Neural crest cell (in vitro differentiated cells): ENCODE results near the gene KISS1R. TPM values are rescaled to one million over a fixed set of nuclear protein-coding genes. Genes with fewer than 3 reads are reported as not detected.

Experiments used
- DNase-seq: peaks from one replicate; pipeline ENCODE4 v3.0.0; 2021; ENCODE audit warnings: low read depth, mixed read lengths, low spot score
- H3K27ac Mint-ChIP-seq: one replicate; pipeline ENCODE4 v1.8.0; 2021; ENCODE audit warnings: mild to moderate bottlenecking, mixed read lengths; ENCODE audit not compliant: unreplicated experiment
- H3K27me3 Mint-ChIP-seq: 2 replicates; pipeline ENCODE4 v1.8.0; 2021; ENCODE audit warnings: low read depth, mild to moderate bottlenecking, mixed read lengths
- H3K36me3 Mint-ChIP-seq: 2 replicates; pipeline ENCODE4 v1.8.0; 2021; ENCODE audit warnings: low read depth, mild to moderate bottlenecking, mixed read lengths
- H3K4me1 Mint-ChIP-seq: 2 replicates; pipeline ENCODE4 v1.8.0; 2021; ENCODE audit warnings: mixed read lengths
- H3K4me3 Mint-ChIP-seq: one replicate; pipeline ENCODE4 v1.8.0; 2021; ENCODE audit warnings: mild to moderate bottlenecking, mixed read lengths
- H3K9me3 Mint-ChIP-seq: 2 replicates; pipeline ENCODE4 v1.8.0; 2021; ENCODE audit warnings: mixed read lengths
- CTCF ChIP-seq: fragments of 200-600 bp; sonication (generic); conservative IDR thresholded peaks from 2 replicates; pipeline ENCODE4 v1.5.0; 2021; ENCODE audit warnings: antibody characterized with exemption, mild to moderate bottlenecking
- total RNA-seq: library from RNA; stranded (reverse); gene quantifications from 2 replicates; pipeline ENCODE4 v1.2.1, GENCODE V29; 2021

The KISS1R gene
- total RNA-seq, 1 donor from 2014 or later: 2.4 TPM

GRCh38 chr19:904545-904944, 12.6 kb upstream of the KISS1R start:
- Mint-ChIP-seq H3K9me3 (no peaks in the 10 kb centered on the region), H3K27me3 (no peaks in the 10 kb centered on the region), H3K4me1 (no peaks in the 10 kb centered on the region), H3K27ac (no peak overlapping the region), H3K4me3 (no peak overlapping the region), H3K36me3 (no peaks in the 10 kb centered on the region)
- no peak for DNase-seq
- no peak for TF ChIP-seq CTCF

- DNase-seq: no peak
- Mint-ChIP-seq H3K4me3 (no peak overlapping the region), H3K27ac (no peak overlapping the region), H3K36me3 (no peaks in the 10 kb centered on the region), H3K9me3 (no peaks in the 10 kb centered on the region), H3K27me3 (no peaks in the 10 kb centered on the region), H3K4me1 (no peaks in the 10 kb centered on the region)
- TF ChIP-seq CTCF: no peak
Observed at GRCh38 chr19:906480-906879, 10.7 kb upstream of the KISS1R start.

GRCh38 chr19:907183-907853, 9.8 kb upstream of the KISS1R start:
- no peak overlapping the region for H3K27ac Mint-ChIP-seq
- H3K4me1 Mint-ChIP-seq: no peaks in the 10 kb centered on the region
- H3K9me3 Mint-ChIP-seq: no peaks in the 10 kb centered on the region
- DNase-seq: no peak
- no peak overlapping the region for H3K4me3 Mint-ChIP-seq
- no peak for TF ChIP-seq CTCF
- H3K27me3 Mint-ChIP-seq: no peaks in the 10 kb centered on the region
- H3K36me3 Mint-ChIP-seq: no peaks in the 10 kb centered on the region

- Mint-ChIP-seq H3K36me3 (no peaks in the 10 kb centered on the region), H3K4me1 (no peaks in the 10 kb centered on the region), H3K9me3 (no peaks in the 10 kb centered on the region), H3K4me3 (peak overlapping the region; percentile 84), H3K27me3 (peaks cover 6% of the 10 kb centered on the region), H3K27ac (no peak overlapping the region)
- DNase-seq: no peak
- TF ChIP-seq CTCF: no peak
Observed at GRCh38 chr19:911197-912033, 5.7 kb upstream of the KISS1R start.

DNA sequence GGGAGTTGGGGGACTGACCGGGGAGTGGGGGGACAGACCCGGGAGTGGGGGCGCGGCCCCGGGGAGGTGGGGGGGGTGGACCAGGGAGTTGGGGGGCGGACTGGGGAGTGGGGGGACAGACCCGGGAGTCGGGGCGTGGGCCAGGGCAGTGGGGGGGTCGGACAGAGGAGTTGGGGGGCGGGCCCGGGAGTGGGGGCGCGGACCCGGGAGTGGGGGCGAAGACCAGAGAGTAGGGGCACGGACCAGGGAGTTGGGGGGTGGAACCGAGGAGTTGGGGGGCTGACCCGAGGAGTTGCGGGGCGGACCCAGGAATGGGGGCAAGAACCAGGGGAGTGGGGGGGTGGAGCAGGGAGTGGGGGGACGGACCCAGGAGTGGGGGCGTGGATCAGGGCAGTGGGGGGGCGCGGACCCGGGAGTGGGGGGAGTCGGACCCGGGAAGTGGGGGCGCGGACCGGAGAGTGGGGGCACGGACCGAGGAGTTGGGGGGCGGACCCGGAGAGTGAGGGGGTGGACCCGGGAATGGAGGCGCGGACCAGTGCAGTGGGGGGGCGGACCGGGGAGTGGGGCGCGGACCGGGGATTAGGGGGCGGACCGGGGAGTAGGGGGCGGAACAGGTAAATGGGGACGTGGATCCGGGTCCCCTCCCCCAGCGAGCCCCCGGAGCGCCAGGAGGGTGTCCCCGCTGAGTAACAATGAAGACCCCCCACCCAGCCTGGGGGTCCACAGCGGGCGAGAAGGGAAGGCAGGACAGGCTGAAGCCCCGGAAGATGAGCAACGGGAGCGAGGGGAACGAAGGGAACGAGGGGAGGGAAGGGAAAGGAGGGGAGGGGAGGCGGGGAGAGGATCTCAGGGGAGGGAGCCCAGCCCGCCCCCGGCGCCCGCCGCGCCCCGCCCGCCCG, 4.7 kb upstream of the KISS1R start:
- no peak overlapping the region for H3K27ac Mint-ChIP-seq
- no peaks in the 10 kb centered on the region for H3K4me1 Mint-ChIP-seq
- H3K4me3 Mint-ChIP-seq: peak overlapping the region; percentile 72
- DNase-seq: no peak
- H3K9me3 Mint-ChIP-seq: no peaks in the 10 kb centered on the region
- H3K36me3 Mint-ChIP-seq: no peaks in the 10 kb centered on the region
- H3K27me3 Mint-ChIP-seq: peaks cover 10% of the 10 kb centered on the region
- TF ChIP-seq CTCF: no peak
